Gastroesophageal sphincter (tissue), 4 donors: ENCODE results near the gene PTK6. TPM values are rescaled to one million over a fixed set of nuclear protein-coding genes. Genes with fewer than 3 reads are reported as not detected.

Source experiments
- ATAC-seq: fragments of 150-250 bp; one replicate; pipeline ENCODE4 v1.9.1; 2016; ENCODE audit warnings: mild to moderate bottlenecking, moderate library complexity
- H3K27ac ChIP-seq, 4 donors: fragments of 200-600 bp; sonication (generic) in 3 of 4; 1 replicate in 3 of 4; 2 replicates in 1 of 4; pipeline ENCODE4 v1.5.1; 2016 to 2019
- H3K27me3 ChIP-seq: fragments of 200-600 bp; sonication (generic); one replicate; pipeline ENCODE4 v1.5.1; 2019
- H3K36me3 ChIP-seq, 2 donors: fragments of 200-600 bp; sonication (generic); one replicate each; pipeline ENCODE4 v1.5.1; 2019; ENCODE audit warnings: control low read depth in 1 of 2
- H3K4me1 ChIP-seq, 3 donors: fragments of 200-600 bp; sonication (generic); 1 replicate in 2 of 3; 2 replicates in 1 of 3; pipeline ENCODE4 v1.5.1; 2016 to 2019; ENCODE audit warnings: control low read depth in 2 of 3
- H3K4me3 ChIP-seq, 2 donors: fragments of 200-600 bp; sonication (generic); one replicate each; pipeline ENCODE4 v1.5.1; 2019; ENCODE audit warnings: mild to moderate bottlenecking in 1 of 2, moderate library complexity in 1 of 2
- H3K9me3 ChIP-seq, 3 donors: fragments of 200-600 bp; sonication (generic); one replicate each; pipeline ENCODE4 v1.5.1; 2017 to 2019; ENCODE audit warnings: control low read depth in 2 of 3
- EP300 ChIP-seq: sonication (generic); formaldehyde crosslinking; IDR thresholded peaks from one replicate; pipeline ENCODE4 v1.6.1; 2017; ENCODE audit warnings: antibody characterized with exemption, mild to moderate bottlenecking
- POLR2A ChIP-seq, 2 donors: fragments of 450-650 bp; IDR thresholded peaks; one replicate each; pipeline ENCODE4 v1.6.1; 2017; ENCODE audit warnings: antibody characterized with exemption in 2 of 2, mild to moderate bottlenecking in 2 of 2, moderate library complexity in 1 of 2
- POLR2AphosphoS5 ChIP-seq: sonication (generic); formaldehyde crosslinking; IDR thresholded peaks from one replicate; pipeline ENCODE4 v1.6.1; 2017; ENCODE audit warnings: antibody characterized with exemption
- WGBS, 2 donors: methylation state at CpG; one replicate each; pipeline ENCODE4 v1.1.5; 2018; ENCODE audit warnings: low coverage in 1 of 2; 5-methylcytosine and 5-hydroxymethylcytosine counted together
- total RNA-seq, 4 donors: library from RNA; depleted of rRNA; stranded (reverse); fragments of >200 nt; gene quantifications; one replicate each; pipeline ENCODE4 v1.1.0, GENCODE V29; 2016
- TF ChIP-seq, protein P1 (sequence below), 4 experiments: fragments of 200-600 bp in 2 of 4; fragments of 450-650 bp in 2 of 4; sonication (generic) in 1 of 4; IDR thresholded peaks; one replicate each; pipeline ENCODE4 v1.5.1; 2017 to 2019; ENCODE audit warnings: antibody characterized with exemption in 4 of 4, mild to moderate bottlenecking in 2 of 4, moderate library complexity in 2 of 4

PTK6 gene
- total RNA-seq, 4 donors from 2014 or later: 0.13 to 2.1 (median 0.42) TPM; not detected in 1

GRCh38 chr20:63543733-63544132 lies 6.6 kb upstream of the PTK6 start:
- no peaks in the 10 kb centered on the region for H3K4me1 ChIP-seq
- ATAC-seq: no peak
- no peaks in the 10 kb centered on the region for H3K9me3 ChIP-seq
- H3K36me3 ChIP-seq: no peaks in the 10 kb centered on the region
- WGBS, 2 donors: 78 to 86% methylated on average over 4 to 6 of the region's 6 CpGs
- H3K27me3 ChIP-seq: peaks cover 53% of the 10 kb centered on the region
- H3K4me3 ChIP-seq: no peak overlapping the region
- TF ChIP-seq POLR2AphosphoS5 (no peak), EP300 (no peak)
- H3K27ac ChIP-seq: no peak overlapping the region

GRCh38 chr20:63543131-63543530 lies 6.0 kb upstream of the PTK6 start:
- ATAC-seq: no peak
- Histone ChIP-seq H3K36me3 (no peaks in the 10 kb centered on the region), H3K27ac (no peak overlapping the region), H3K27me3 (peaks cover 50% of the 10 kb centered on the region), H3K4me1 (peaks cover 0 to 5% (median 4%) of the 10 kb centered on the region in 3 donors), H3K9me3 (no peaks in the 10 kb centered on the region), H3K4me3 (no peak overlapping the region)
- TF ChIP-seq EP300 (no peak), POLR2AphosphoS5 (no peak), POLR2A (IDR thresholded peaks at IDR 0.05) (no peak)
- TF ChIP-seq, protein P1, sequence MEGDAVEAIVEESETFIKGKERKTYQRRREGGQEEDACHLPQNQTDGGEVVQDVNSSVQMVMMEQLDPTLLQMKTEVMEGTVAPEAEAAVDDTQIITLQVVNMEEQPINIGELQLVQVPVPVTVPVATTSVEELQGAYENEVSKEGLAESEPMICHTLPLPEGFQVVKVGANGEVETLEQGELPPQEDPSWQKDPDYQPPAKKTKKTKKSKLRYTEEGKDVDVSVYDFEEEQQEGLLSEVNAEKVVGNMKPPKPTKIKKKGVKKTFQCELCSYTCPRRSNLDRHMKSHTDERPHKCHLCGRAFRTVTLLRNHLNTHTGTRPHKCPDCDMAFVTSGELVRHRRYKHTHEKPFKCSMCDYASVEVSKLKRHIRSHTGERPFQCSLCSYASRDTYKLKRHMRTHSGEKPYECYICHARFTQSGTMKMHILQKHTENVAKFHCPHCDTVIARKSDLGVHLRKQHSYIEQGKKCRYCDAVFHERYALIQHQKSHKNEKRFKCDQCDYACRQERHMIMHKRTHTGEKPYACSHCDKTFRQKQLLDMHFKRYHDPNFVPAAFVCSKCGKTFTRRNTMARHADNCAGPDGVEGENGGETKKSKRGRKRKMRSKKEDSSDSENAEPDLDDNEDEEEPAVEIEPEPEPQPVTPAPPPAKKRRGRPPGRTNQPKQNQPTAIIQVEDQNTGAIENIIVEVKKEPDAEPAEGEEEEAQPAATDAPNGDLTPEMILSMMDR (IDR thresholded peaks at IDR 0.05): no peak
- WGBS, 2 donors: no CpG with 5 or more reads among the region's 10 CpGs

DNA sequence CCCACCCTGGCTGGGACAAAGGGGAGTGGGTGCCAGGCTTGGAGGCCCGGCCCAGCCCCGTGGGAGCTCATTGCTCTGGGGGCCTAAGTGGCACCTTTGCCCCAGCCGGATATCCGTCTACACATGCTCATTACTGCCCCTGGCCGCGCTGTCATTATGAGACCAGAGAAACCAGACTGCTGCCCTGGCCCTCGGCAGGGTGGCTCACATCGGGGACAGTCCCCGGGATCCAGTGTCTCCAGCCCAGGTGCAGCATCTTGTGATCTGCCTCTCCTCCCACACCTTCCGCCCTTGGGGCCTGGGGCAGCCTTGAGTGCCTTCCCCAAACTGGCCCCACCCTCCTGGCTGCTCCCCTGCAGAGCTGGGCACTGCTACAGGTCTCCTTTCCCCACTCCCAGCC lies 5.5 kb upstream of the PTK6 start:
- H3K9me3 ChIP-seq: no peaks in the 10 kb centered on the region
- no peak for TF ChIP-seq EP300
- TF ChIP-seq, protein P1 (IDR thresholded peaks at IDR 0.05): no peak
- TF ChIP-seq POLR2A (IDR thresholded peaks at IDR 0.05): no peak
- TF ChIP-seq POLR2AphosphoS5: no peak
- no peaks in the 10 kb centered on the region for H3K36me3 ChIP-seq
- H3K4me1 ChIP-seq: peaks cover 0 to 10% (median 6%) of the 10 kb centered on the region in 3 donors
- no peak overlapping the region for H3K4me3 ChIP-seq
- no peak overlapping the region for H3K27ac ChIP-seq
- no peak for ATAC-seq
- H3K27me3 ChIP-seq: peaks cover 50% of the 10 kb centered on the region
- WGBS, 2 donors: 20% methylated on average over 1 of the region's 10 CpGs; no CpG with 5 or more reads in 1 of the 2 donors

GRCh38 chr20:63542031-63542559 lies 4.9 kb upstream of the PTK6 start:
- WGBS, 2 donors: no CpG with 5 or more reads among the region's 36 CpGs
- TF ChIP-seq, protein P1 (IDR thresholded peaks at IDR 0.05): no peak
- TF ChIP-seq POLR2AphosphoS5: no peak
- no peak for TF ChIP-seq EP300
- TF ChIP-seq POLR2A (IDR thresholded peaks at IDR 0.05): no peak
- ATAC-seq: no peak
- Histone ChIP-seq H3K4me1 (peaks cover 0 to 16% (median 8%) of the 10 kb centered on the region in 3 donors), H3K36me3 (no peaks in the 10 kb centered on the region), H3K27ac (no peak overlapping the region), H3K9me3 (no peaks in the 10 kb centered on the region), H3K4me3 (no peak overlapping the region), H3K27me3 (peaks cover 50% of the 10 kb centered on the region)

- Histone ChIP-seq H3K27ac (no peak overlapping the region), H3K4me1 (peaks cover 0 to 23% (median 8%) of the 10 kb centered on the region in 3 donors), H3K9me3 (no peaks in the 10 kb centered on the region), H3K4me3 (no peak overlapping the region), H3K27me3 (peaks cover 50% of the 10 kb centered on the region), H3K36me3 (no peaks in the 10 kb centered on the region)
- ATAC-seq: no peak
- no peak for TF ChIP-seq EP300
- TF ChIP-seq POLR2A (IDR thresholded peaks at IDR 0.05): no peak
- TF ChIP-seq POLR2AphosphoS5: no peak
- TF ChIP-seq, protein P1 (IDR thresholded peaks at IDR 0.05): no peak
- WGBS, 2 donors: 100% methylated on average over 1 of the region's 28 CpGs; no CpG with 5 or more reads in 1 of the 2 donors
Observed at GRCh38 chr20:63541371-63541770, 4.2 kb upstream of the PTK6 start.
